ENCODE data around the gene VAT1L.

VAT1L gene

DNA sequence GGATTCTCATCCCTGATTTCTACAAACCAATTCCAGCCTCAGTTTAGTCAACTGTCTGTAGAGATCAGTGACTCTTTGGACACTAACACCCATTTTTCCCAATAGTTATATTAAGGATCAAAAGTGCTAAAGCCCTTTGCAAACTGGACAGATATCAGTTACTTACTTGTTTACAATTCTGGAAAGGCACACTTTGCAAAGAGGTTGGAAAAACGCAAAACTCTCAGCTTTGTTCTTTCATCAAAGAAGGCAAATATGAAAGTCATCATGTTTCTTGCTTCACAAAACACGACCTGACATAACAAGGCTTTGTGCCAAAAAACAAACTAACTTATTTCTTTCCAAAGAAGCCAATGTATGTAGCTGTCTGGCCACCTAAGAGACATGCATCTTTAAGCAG, 26.1 kb upstream of the VAT1L start:
- TF ChIP-seq, protein P1, sequence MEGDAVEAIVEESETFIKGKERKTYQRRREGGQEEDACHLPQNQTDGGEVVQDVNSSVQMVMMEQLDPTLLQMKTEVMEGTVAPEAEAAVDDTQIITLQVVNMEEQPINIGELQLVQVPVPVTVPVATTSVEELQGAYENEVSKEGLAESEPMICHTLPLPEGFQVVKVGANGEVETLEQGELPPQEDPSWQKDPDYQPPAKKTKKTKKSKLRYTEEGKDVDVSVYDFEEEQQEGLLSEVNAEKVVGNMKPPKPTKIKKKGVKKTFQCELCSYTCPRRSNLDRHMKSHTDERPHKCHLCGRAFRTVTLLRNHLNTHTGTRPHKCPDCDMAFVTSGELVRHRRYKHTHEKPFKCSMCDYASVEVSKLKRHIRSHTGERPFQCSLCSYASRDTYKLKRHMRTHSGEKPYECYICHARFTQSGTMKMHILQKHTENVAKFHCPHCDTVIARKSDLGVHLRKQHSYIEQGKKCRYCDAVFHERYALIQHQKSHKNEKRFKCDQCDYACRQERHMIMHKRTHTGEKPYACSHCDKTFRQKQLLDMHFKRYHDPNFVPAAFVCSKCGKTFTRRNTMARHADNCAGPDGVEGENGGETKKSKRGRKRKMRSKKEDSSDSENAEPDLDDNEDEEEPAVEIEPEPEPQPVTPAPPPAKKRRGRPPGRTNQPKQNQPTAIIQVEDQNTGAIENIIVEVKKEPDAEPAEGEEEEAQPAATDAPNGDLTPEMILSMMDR (IDR thresholded peaks at IDR 0.05; ENCODE audit: borderline replicate concordance, insufficient read depth, low read depth, low read length) = no peak
- H3K4me3 ChIP-seq (ENCODE audit: low read depth, low read length) = no peak overlapping the region

DNA sequence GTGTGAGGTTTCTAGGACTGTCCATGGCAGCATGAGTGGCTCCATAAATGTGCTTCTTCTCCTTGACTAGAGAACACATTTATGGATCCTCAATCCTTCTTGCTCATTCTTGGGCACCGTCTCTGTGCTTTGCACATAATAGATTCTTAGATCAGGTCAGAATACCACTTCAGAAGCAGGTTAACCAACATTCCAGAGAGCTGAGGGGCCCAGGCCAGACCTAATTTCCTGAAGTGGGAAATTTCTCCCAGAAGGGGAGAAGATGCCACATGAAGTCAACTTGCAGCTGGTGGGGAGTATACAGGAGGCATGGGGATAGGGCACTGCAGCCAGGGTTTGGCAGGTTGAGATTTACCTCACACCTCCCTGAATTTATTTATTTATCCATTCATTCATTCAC, 24.4 kb upstream of the VAT1L start:
- TF ChIP-seq, protein P1 (IDR thresholded peaks at IDR 0.05; ENCODE audit: borderline replicate concordance, insufficient read depth, low read depth, low read length) = no peak

DNA sequence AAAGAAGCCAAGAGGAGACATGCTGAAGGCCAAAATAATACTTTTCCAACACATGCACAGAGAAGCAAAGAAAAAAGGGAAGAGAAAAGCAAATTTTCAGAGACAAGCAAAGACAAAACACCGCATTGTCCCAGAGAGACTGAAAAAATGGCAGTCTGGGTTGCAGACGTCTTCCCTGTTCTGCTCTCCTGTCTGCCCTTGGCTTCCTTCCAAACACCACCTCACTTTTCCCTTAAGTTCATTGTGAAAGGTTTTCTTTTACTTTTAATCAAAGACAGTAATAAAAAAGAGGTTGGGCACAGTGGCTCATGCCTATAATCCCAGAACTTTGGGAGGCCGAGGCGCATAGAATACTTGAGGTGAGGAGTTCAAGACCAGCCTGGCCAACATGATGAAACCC, 21.2 kb upstream of the VAT1L start:
- no peak overlapping the region for H3K4me3 ChIP-seq (ENCODE audit: low read depth, low read length)
- TF ChIP-seq, protein P1 (IDR thresholded peaks at IDR 0.05; ENCODE audit: borderline replicate concordance, insufficient read depth, low read depth, low read length) = no peak

More for the DNA sequence above, 24.4 kb upstream of the VAT1L start:
- no peak overlapping the region for H3K4me3 ChIP-seq (ENCODE audit: low read depth, low read length)

DNA sequence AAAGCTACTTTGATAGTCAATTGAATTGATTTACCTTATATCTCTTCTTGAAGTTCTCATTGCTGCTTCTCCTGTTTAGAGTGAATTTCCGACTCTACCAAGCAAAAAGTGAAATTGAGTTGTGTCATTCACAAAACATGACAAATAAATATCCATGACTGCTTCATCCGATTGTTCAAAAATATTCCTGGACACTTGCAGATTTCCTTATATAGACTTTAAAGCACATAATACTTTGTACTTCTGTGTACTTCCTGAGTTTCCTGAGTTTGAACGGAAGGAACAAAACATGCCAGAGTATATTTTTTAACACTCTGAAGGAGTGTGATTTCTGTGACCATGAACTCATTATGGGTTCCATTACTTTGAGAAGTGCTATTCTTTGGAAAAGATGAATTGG, 20.5 kb upstream of the VAT1L start:
- TF ChIP-seq, protein P1 (IDR thresholded peaks at IDR 0.05; ENCODE audit: borderline replicate concordance, insufficient read depth, low read depth, low read length) = no peak
- H3K4me3 ChIP-seq (ENCODE audit: low read depth, low read length) = no peak overlapping the region

DNA sequence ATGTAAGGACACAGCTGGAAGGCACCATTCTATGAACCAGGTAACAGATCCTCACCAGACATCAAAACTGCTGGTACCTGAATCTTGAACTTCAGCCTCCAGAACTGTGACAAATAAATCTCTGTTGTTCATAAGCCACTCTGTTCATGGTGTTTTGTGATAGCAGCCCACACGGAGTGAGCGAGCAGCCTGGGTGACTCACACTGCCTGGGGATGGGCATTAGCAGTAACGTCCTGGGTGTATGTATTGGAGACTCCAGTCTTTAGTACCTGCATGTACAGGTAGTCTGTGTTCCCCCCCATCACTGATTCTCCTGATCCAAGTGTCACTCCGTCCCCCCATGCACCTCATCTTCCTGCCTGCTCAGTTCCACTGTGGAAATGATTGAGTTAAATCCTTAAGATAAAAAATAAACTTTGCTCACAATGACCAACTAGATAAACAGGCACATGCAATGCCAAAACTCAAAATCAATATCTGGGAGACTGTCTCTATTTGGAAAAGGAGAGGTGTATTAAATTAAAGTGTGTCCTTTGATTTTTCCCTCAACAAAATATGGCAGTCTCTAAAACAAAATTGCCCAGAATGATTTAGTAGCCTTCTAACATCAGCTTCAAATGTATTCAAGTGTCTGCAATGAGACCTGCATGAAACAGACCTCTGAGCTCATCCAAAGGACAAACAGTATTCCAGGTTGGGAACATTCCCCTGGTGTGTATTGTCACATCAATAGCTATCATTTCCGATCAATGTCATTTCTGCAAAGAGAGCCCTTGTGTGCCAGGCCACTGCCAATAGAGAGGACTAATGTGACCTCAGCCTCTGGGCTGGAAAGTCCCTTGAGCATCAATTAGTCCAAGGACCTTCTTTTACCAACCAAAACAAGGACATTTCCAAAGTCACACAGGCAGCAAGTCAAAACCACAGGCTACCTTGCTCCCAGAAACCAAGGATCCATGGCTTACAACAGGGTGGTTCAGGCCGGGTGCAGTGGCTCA, 12.2 kb upstream of the VAT1L start:
- TF ChIP-seq, protein P1 (IDR thresholded peaks at IDR 0.05; ENCODE audit: borderline replicate concordance, insufficient read depth, low read depth, low read length) = no peak
- no peak overlapping the region for H3K4me3 ChIP-seq (ENCODE audit: low read depth, low read length)

DNA sequence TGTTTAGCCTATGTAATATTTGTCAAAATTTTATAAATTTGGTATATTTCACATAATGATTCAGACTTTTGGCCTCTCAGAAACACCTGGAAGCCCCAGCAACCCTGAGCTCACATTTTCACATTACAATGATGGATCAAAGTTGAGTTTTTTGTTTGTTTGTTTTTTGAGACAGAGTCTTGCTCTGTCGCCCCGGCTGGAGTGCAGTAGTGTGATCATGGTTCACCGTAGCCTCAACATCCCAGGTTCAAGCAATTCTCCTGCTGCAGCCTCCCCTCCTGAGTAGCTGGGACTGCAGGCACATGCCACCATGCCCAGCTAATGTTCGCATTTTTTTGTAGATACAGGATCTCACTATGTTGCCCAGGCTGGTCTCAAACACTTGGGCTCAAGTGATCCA, 10.6 kb upstream of the VAT1L start:
- TF ChIP-seq, protein P1 (IDR thresholded peaks at IDR 0.05; ENCODE audit: borderline replicate concordance, insufficient read depth, low read depth, low read length) = no peak
- H3K4me3 ChIP-seq (ENCODE audit: low read depth, low read length) = no peak overlapping the region

DNA sequence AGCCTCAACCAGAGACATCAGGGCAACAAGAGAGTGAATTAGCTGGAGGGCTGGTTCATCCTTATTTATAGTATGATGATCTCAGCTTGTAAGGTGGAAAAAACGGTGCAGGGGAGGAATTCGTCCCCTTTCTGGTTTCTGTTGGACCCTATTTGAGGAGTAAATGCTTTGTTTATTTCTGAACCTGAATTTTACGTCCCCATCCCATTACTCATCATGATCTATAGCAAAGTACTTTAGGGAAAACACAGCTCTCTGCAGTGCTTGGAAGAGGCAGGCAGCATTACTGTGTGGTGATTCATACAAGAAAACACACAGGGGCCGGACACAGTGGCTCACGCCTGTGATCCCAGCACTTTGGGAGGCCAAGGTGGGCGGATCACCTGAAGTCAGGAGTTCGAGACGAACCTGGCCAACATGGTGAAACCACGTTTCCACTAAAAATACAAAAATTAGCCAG, 8.0 kb upstream of the VAT1L start:
- no peak overlapping the region for H3K4me3 ChIP-seq (ENCODE audit: low read depth, low read length)
- TF ChIP-seq, protein P1 (IDR thresholded peaks at IDR 0.05; ENCODE audit: borderline replicate concordance, insufficient read depth, low read depth, low read length) = no peak

All from GM12875 (cell line).